SIG-M5 treated with dmso at 0.1 percent for 504 hours (cell line): ENCODE data around the gene CEMIP.

ENCODE experiments used
- DNase-seq: peaks from one replicate; lab custom pipeline; 2025; ENCODE audit not compliant: unreplicated experiment; lab: John Stamatoyannopoulos, UW

CEMIP gene

DNA sequence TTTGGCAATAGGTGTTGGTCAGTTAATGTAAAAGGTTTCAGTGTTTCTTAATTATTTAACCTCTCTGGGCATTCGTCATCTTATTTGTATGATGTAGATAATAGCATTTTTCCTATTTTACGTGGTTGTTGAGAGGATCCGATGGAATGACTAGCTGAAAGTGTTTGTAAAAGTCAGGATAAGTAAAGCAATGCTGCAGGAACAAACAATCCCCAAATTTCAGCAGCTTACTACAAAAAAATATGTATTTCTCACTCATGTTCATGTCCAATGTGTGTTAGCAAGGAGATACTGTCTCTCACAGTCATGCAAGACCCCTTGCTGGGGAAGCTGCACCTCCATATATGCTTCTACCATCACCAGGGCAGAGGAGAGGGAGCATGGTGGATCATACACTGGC lies 38.7 kb downstream of the CEMIP start:
- no peak for DNase-seq

GRCh38 chr15:80819001-80819400 lies 39.8 kb downstream of the CEMIP start:
- peak; percentile 59 for DNase-seq

- DNase-seq: no peak
Observed at GRCh38 chr15:80820092-80820491, 40.9 kb downstream of the CEMIP start.

DNA sequence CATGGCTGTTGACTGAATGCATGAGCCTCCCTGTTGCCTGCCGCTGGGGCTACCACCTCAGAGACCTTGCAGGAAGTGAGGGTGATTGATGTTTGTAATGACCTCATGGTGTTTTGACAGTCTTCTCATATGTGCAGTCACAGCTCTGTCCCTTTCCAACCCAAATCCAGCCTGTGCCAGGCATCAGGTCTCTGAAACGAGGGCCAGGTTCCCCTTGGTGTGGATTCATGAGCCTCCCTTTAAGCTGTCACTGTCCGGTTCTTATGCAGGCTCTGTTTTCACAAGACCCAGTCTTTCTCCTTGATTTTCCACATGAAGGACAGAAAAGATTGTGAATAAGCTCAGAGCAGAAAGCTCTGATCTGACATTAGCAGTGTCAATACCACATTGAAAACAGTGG lies 43.1 kb downstream of the CEMIP start:
- no peak for DNase-seq

DNA sequence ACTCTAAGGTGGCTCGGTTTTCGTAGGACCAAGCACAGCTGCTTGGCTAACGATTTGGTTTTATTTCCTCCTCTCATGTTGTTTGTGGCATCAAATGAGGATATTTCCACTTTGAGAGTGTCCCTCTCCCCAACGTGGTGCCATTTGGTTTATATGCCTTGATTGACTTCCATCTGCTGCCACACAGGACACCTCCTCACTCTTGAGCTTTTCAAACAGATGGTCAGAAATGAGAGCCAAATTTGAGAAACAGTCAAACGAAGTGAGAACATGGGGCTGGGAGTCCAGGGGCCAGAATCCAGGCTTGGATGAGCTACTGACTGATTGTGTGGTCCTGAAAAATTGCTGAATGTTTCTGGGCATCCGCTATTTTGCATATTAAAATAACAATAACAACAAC lies 43.5 kb downstream of the CEMIP start:
- DNase-seq: no peak

GRCh38 chr15:80823120-80823519 lies 44.0 kb downstream of the CEMIP start:
- no peak for DNase-seq

DNA sequence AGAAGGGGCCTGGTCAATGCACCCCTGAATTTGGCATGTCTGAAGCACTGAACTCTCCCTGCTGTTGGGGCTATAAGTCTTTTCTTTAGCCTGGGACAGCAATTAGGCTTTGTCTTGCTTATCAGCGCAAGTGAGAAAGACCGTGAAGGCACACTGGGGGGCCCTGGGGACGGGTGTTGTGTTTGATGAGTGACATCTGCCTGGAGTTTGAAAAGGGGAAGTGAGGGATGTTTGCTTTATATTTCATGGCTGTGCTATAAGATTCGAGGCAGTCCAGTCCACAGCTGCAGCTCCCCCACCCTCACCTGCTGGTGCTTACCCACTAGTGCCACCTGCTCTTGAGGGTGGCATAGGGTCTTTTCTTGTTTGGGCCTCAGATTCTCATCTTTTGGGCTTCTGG lies 44.8 kb downstream of the CEMIP start:
- DNase-seq: no peak

GRCh38 chr15:80825361-80826030 lies 46.3 kb downstream of the CEMIP start:
- no peak for DNase-seq

DNA sequence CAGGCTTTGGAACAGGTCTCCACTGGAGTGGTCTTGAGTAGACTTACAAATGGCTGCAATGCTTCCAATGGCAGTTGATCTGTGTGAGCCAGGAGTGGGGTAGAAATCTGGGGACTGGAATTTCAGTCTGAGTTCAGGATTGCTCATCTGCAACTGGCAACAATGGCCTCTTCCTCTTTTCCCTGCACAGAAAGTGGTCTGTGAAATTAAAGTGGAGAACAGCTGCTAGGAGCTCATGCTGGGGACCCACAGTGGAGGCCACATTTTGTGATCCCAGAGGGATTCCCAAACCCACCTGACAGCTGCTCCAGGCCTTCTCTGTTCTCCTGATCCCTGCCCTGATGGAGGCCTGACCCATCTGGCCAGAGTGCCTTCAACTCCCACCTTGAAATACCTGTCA lies 49.6 kb downstream of the CEMIP start:
- no peak for DNase-seq

DNA sequence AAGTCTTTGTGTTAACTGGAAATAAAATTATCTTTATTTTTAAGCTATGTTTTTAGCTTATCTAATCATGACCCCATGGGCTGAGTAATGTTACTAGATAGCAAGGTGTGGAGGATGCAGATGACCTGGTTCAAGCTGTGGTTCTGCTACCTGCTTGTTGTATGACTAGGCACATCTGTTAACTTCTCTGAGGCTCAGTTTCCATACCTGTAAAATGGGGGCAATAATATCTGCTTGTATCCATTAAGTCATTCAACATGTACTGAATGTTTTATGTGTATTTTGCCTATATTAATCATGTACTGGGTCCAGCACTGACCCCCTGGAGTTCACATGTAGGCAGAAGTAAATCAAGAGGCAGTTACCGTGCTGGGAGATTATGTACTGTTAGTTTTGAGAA lies 51.5 kb downstream of the CEMIP start:
- DNase-seq: no peak

DNA sequence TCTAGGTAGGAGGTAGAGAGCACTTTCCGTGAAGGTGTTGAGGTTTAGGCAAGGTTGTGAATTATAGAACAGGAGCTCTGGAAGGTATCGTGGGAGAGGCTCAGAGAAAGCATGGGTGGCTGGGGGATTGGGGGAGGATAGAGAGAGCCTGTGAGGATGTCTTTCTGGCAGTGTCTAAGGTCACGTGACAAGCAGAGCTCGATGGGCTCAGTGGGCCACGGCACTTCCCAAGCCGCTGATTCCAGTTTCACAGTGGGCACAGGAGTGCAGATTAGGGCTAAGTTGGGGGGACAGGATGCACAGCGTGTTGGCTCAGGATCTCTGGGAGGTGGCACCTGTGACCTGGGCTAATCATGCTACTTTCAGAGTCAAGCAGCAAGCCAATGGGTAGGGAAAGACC lies 52.0 kb downstream of the CEMIP start:
- DNase-seq: no peak

GRCh38 chr15:80831606-80832224 lies 52.5 kb downstream of the CEMIP start:
- no peak for DNase-seq

DNA sequence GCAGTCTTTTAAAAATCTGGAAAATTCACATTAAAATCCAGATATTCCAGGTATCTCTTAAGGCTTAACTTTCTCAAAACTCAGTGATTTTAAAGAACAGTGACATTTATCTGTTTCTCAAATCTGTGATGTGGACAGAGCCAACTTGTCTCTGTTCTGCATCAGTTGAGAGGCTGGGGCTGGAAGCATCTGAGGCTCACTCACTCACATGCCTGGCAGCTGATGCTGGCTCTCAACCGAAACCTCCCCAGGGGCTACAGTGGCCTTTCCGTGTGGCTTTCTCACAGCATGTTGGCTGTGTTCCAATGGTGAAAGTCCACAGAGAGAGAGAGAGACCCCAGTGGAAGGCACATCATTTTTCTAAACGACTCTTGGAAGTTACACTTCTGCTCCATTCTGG lies 53.5 kb downstream of the CEMIP start:
- DNase-seq: no peak

GRCh38 chr15:80834402-80834801 lies 55.2 kb downstream of the CEMIP start:
- DNase-seq: no peak

DNA sequence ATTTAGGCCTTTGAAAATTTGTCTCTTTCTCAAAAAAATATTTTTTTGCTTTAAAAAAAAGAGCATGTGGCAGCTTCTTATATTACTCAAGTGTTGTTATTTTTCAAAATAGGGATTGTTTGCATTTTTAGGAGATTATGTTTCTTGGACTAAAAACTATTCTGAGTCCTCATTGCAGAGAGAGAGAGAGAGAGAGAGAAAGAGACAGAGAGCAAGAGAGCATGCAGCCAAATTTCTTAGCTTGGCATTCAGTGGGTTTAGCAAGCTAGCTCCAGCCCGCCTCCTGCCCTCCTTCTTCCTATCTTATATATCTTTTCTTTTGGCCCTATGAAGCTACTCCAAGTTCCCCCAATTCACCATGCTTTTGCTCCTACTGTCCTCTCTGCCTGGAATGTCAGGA lies 55.7 kb downstream of the CEMIP start:
- no peak for DNase-seq

- DNase-seq: no peak
Observed at GRCh38 chr15:80835336-80835735, 56.2 kb downstream of the CEMIP start.

DNA sequence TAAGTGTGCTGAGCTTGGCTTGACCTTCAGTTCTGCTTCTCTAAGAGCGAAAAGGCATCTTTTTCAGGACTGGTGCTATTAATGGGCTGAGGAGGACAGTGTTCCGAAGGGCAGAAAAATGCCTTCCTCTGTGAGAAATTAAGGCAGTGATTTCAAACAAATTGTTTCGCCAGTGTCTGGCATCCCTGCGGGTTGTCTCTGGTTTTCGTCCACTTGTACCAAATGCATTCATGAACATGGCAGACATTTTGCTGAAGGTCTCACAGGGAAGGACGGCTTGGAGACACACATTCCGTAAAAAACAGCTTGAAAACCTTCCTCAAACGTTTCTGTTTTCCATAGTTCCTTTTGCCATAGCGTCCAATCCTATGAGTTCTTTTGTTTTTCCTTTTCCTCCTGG lies 57.1 kb downstream of the CEMIP start:
- no peak for DNase-seq

DNA sequence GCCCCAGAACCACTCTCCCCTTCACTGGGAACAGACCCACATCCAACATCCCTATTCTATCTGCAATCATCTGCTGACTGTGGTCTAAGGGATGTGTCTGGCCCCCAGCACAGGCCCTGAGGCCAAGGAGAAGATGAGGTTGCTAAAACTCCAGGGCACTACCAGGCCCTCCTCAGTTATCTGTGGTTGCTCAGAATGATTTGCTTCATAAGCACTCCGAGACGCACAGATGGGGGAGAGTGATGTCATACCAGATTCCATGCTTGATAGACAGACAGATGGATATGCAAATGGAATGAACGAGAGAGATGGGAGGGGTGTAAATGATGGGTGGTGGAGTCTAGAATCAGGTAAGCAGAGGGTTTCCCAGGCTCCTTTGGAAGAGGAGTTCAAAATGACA lies 57.8 kb downstream of the CEMIP start:
- no peak for DNase-seq

DNA sequence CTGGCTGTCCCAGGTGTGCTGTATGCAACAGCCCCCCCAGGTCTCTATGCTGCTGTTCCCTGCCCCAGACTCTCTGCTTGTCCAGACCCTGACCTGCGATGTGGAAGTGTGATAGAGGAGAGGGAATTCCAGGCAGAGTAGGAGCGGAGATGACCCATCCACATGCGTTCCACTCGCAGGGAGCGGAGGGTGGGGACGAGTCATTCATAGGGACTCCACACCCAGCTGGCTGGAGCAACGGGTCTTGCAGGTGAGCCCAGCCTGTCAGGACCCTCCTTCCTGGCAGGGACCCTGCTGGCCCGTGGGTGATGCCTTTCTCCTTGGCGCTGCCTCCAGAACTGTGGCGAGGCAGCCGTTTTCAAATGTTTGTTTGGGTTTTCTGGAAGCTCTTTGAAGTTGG lies 58.8 kb downstream of the CEMIP start:
- no peak for DNase-seq

GRCh38 chr15:80838666-80839065 lies 59.5 kb downstream of the CEMIP start:
- DNase-seq: no peak

DNA sequence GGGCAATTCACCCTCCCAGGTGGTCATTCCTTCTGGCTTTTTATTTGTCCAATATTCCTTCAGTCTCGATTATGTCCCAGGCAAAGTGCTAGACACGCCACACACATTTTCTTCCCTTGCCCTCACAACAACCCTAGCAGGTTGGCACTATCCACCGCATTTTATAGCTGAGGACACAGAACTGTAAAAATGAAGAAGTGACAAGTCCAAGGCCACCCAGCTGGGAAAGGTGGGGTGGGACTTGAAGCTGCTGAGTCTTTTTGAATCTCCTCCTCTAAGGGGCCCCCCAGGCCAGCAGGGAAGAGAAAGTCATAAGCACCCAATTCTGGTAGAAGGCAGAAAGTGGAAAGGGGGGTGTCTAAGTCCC lies 60.6 kb downstream of the CEMIP start:
- no peak for DNase-seq

DNA sequence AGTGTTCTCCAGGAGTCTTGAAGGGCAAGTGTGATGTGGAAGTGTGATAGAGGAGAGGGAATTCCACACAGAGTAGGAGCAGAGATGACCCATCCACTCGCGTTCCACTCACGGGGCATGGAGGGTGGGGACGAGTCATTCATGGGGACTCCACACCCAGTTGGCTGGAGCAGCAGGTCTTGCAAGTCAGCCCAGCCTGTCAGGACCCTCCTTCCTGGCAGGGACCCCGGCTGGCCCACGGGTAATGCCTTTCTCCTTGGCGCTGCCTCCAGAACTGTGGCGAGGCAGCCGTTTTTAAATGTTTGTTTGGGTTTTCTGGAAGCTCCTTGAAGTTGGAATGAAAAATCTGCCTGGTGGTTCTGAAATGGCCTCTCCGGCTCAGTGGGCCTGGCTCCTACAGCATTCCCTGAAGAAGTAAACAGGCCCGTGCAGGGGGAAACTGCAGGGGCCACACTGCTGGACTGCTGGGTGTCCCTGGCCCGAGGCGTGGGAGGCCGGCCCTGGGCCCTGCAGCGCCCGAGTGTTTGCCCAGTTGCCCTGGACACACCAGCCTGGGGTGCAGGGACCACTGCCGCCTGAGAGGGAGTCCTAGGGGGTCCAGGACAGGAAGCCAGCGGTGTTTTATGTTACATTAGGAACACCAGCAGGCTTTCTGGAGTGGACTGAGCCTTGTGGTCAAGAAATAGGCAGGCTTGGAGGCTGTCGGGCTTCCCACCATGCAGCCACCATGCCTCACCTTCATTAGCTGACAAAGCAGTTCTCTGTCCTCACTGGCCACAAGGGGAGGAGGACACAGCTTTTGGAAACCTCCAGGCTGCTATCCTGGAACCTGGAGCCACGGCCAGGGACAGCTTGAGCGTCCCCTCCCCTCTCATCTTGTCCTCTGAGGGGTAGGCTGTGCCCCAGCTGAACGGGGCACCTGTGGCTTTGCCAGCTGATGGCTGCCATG lies 61.3 kb downstream of the CEMIP start:
- DNase-seq: no peak
